Cardiac muscle cell (in vitro differentiated cells and primary cell): Measurements from ENCODE around the gene PIP5K1C. TPM values are rescaled to one million over a fixed set of nuclear protein-coding genes. Genes with fewer than 3 reads are reported as not detected.
A peak's percentile ranks its signal among the peaks of the same experiment; 100 is the strongest.

Experiments
- DNase-seq, 2 donors: peaks; one replicate each; pipeline versions ENCODE4 v3.0.0 to v3.0.0-alpha.2; 2010 to 2017; ENCODE audit warnings: low read depth in 1 of 2, low spot score in 1 of 2
- H3K27ac ChIP-seq: fragments of 200-600 bp; sonication (generic); 2 replicates; pipeline ENCODE4 v1.5.1; 2016
- H3K27me3 ChIP-seq: fragments of 200-600 bp; sonication (generic); 2 replicates; pipeline ENCODE4 v1.6.0; 2016; ENCODE audit warnings: control low read depth
- H3K36me3 ChIP-seq: fragments of 200-600 bp; sonication (generic); 2 replicates; pipeline ENCODE4 v1.5.1; 2016; ENCODE audit warnings: control low read depth
- H3K4me1 ChIP-seq: fragments of 200-600 bp; sonication (generic); 2 replicates; pipeline ENCODE4 v1.8.1; 2017; ENCODE audit warnings: low read depth, mild to moderate bottlenecking, mixed run types
- H3K4me3 ChIP-seq: fragments of 200-600 bp; sonication (generic); 2 replicates; pipeline ENCODE4 v1.5.1; 2016; ENCODE audit warnings: mild to moderate bottlenecking
- H3K9me3 ChIP-seq: fragments of 200-600 bp; sonication (generic); 2 replicates; pipeline ENCODE4 v1.5.1; 2017; ENCODE audit warnings: low read depth, mild to moderate bottlenecking, control low read depth
- CTCF ChIP-seq: IDR thresholded peaks from 2 replicates; pipeline ENCODE4 v1.5.1; 2012; ENCODE audit warnings: low read depth, mild to moderate bottlenecking, low read length
- polyA plus RNA-seq: library from polyadenylated mRNA; unstranded; fragments of >200 nt; fragmentation: Nextera tagmentation; extraction: Ambion mirVana; gene quantifications from 2 replicates; pipeline ENCODE4 v1.2.1, GENCODE V29; 2016
- total RNA-seq: library from RNA; depleted of rRNA; stranded (reverse); fragments of >200 nt; gene quantifications from 2 replicates; pipeline ENCODE4 v1.2.3, GENCODE V29; 2016

Gene PIP5K1C
- total and polyA plus RNA-seq, 2 experiments from 2014 or later = 21.0 to 28.4 TPM

- no peak for TF ChIP-seq CTCF
- Histone ChIP-seq H3K36me3 (no peaks in the 10 kb centered on the region), H3K27ac (no peak overlapping the region), H3K4me3 (no peak overlapping the region), H3K4me1 (peaks cover 13% of the 10 kb centered on the region), H3K27me3 (no peaks in the 10 kb centered on the region), H3K9me3 (no peaks in the 10 kb centered on the region)
- DNase-seq = no peak
These were observed 25.3 kb downstream of the PIP5K1C start for GRCh38 chr19:3674784-3675543.

- Histone ChIP-seq H3K27me3 (no peaks in the 10 kb centered on the region), H3K27ac (no peak overlapping the region), H3K9me3 (no peaks in the 10 kb centered on the region), H3K36me3 (no peaks in the 10 kb centered on the region), H3K4me1 (peaks cover 13% of the 10 kb centered on the region), H3K4me3 (no peak overlapping the region)
- no peak for DNase-seq
- no peak for TF ChIP-seq CTCF
These were observed 26.5 kb downstream of the PIP5K1C start for GRCh38 chr19:3673506-3674439.

GRCh38 chr19:3672993-3673392 lies 27.3 kb downstream of the PIP5K1C start:
- TF ChIP-seq CTCF = no peak
- Histone ChIP-seq H3K4me1 (peaks cover 13% of the 10 kb centered on the region), H3K27ac (no peak overlapping the region), H3K36me3 (no peaks in the 10 kb centered on the region), H3K27me3 (no peaks in the 10 kb centered on the region), H3K9me3 (no peaks in the 10 kb centered on the region), H3K4me3 (no peak overlapping the region)
- no peak for DNase-seq

- H3K9me3 ChIP-seq = no peaks in the 10 kb centered on the region
- no peak for TF ChIP-seq CTCF
- peaks cover 13% of the 10 kb centered on the region for H3K4me1 ChIP-seq
- H3K36me3 ChIP-seq = no peaks in the 10 kb centered on the region
- H3K27ac ChIP-seq = peak overlapping the region; percentile 63
- no peaks in the 10 kb centered on the region for H3K27me3 ChIP-seq
- DNase-seq = no peak
- no peak overlapping the region for H3K4me3 ChIP-seq
These were observed 27.7 kb downstream of the PIP5K1C start for GRCh38 chr19:3672575-3672948.

- Histone ChIP-seq H3K4me1 (peaks cover 13% of the 10 kb centered on the region), H3K4me3 (no peak overlapping the region), H3K27ac (peak overlapping the region; percentile 63), H3K36me3 (no peaks in the 10 kb centered on the region), H3K9me3 (no peaks in the 10 kb centered on the region), H3K27me3 (no peaks in the 10 kb centered on the region)
- TF ChIP-seq CTCF = no peak
- peak in 1 of 2 donors; percentile 40 for DNase-seq
These were observed 28.3 kb downstream of the PIP5K1C start for GRCh38 chr19:3671680-3672574.
